Hepatocyte (in vitro differentiated cells): ENCODE results near the gene MDM4. TPM values are rescaled to one million over a fixed set of nuclear protein-coding genes. Genes with fewer than 3 reads are reported as not detected.

Source experiments
- DNase-seq: peaks from one replicate; pipeline ENCODE4 v3.0.0-alpha.2; 2016; ENCODE audit warnings: low spot score
- H2AFZ ChIP-seq: fragments of 200-600 bp; sonication (generic); 2 replicates; pipeline ENCODE4 v1.6.0; 2016; ENCODE audit warnings: antibody characterized with exemption, mild to moderate bottlenecking
- H3K27ac ChIP-seq: fragments of 200-600 bp; sonication (generic); 2 replicates; pipeline ENCODE4 v1.5.1; 2016; ENCODE audit warnings: mild to moderate bottlenecking
- H3K27me3 ChIP-seq: fragments of 200-600 bp; sonication (generic); 2 replicates; pipeline ENCODE4 v1.6.1; 2016
- H3K36me3 ChIP-seq: fragments of 200-600 bp; sonication (generic); replicated peaks from 2 replicates; pipeline ENCODE4 v1.5.1; 2016; ENCODE audit warnings: low read depth; ENCODE audit not compliant: insufficient read depth
- H3K4me1 ChIP-seq: fragments of 200-600 bp; sonication (generic); 2 replicates; pipeline ENCODE4 v1.5.1; 2016; ENCODE audit warnings: mild to moderate bottlenecking, moderate library complexity; ENCODE audit not compliant: insufficient read depth
- H3K4me2 ChIP-seq: fragments of 200-600 bp; sonication (generic); 2 replicates; pipeline ENCODE4 v1.6.0; 2016
- H3K4me3 ChIP-seq: fragments of 200-600 bp; sonication (generic); 2 replicates; pipeline ENCODE4 v1.5.1; 2016; ENCODE audit warnings: mild to moderate bottlenecking
- H3K79me2 ChIP-seq: fragments of 200-600 bp; sonication (generic); 2 replicates; pipeline ENCODE4 v1.6.0; 2017; ENCODE audit warnings: mild to moderate bottlenecking
- H3K9me2 ChIP-seq: fragments of 200-600 bp; sonication (generic); replicated peaks from 2 replicates; pipeline ENCODE4 v1.6.0; 2017; ENCODE audit warnings: mild to moderate bottlenecking; ENCODE audit not compliant: insufficient read depth
- H3K9me3 ChIP-seq: fragments of 200-600 bp; sonication (generic); 2 replicates; pipeline ENCODE4 v1.5.1; 2016; ENCODE audit warnings: low read depth, mild to moderate bottlenecking
- H4K20me1 ChIP-seq: fragments of 200-600 bp; sonication (generic); 2 replicates; pipeline ENCODE4 v1.6.0; 2016; ENCODE audit warnings: mild to moderate bottlenecking; ENCODE audit not compliant: insufficient read depth, poor library complexity, severe bottlenecking
- CTCF ChIP-seq: fragments of 200-600 bp; sonication (generic); IDR thresholded peaks from 2 replicates; pipeline ENCODE4 v1.5.1; 2016; ENCODE audit warnings: antibody characterized with exemption, mild to moderate bottlenecking; ENCODE audit not compliant: poor library complexity
- EZH2 ChIP-seq: fragments of 200-600 bp; sonication (generic); IDR thresholded peaks from 2 replicates; pipeline ENCODE4 v1.6.1; 2016; ENCODE audit warnings: antibody characterized with exemption, mild to moderate bottlenecking, borderline replicate concordance
- EZH2phosphoT487 ChIP-seq: fragments of 200-600 bp; sonication (generic); IDR thresholded peaks from one replicate; pipeline ENCODE4 v1.6.1; 2018; ENCODE audit warnings: antibody characterized with exemption, mild to moderate bottlenecking, low read depth, moderate library complexity; ENCODE audit not compliant: unreplicated experiment, severe bottlenecking
- WGBS: methylation state at CpG from one replicate; pipeline ENCODE4 v1.1.6; 2016; ENCODE audit warnings: low lambda C conversion rate; ENCODE audit errors: missing lambda C conversion rate; 5-methylcytosine and 5-hydroxymethylcytosine counted together
- polyA plus RNA-seq: library from polyadenylated mRNA; unstranded; fragments of >200 nt; fragmentation: Nextera tagmentation; extraction: Ambion mirVana; gene quantifications from 2 replicates; pipeline ENCODE4 v1.2.1, GENCODE V29; 2016
- total RNA-seq: library from RNA; depleted of rRNA; stranded (reverse); fragments of >200 nt; gene quantifications from 2 replicates; pipeline ENCODE4 v1.2.3, GENCODE V29; 2014

The MDM4 gene
- total and polyA plus RNA-seq, 2 experiments from 2014 or later, result 15.4 to 47.8 TPM

- H3K9me2 ChIP-seq, result no peaks in the 10 kb centered on the region
- H3K4me3 ChIP-seq, result no peak overlapping the region
- no peaks in the 10 kb centered on the region for H3K9me3 ChIP-seq
- H4K20me1 ChIP-seq, result no peaks in the 10 kb centered on the region
- TF ChIP-seq EZH2phosphoT487 (no peak), EZH2 (no peak), CTCF (no peak)
- WGBS, result 89% methylated on average over 2 of the region's 2 CpGs
- no peak overlapping the region for H2AFZ ChIP-seq
- H3K36me3 ChIP-seq, result peaks cover 12% of the 10 kb centered on the region
- H3K4me1 ChIP-seq, result no peaks in the 10 kb centered on the region
- no peak overlapping the region for H3K27ac ChIP-seq
- no peak for DNase-seq
- H3K27me3 ChIP-seq, result no peaks in the 10 kb centered on the region
- H3K4me2 ChIP-seq, result no peak overlapping the region
- H3K79me2 ChIP-seq, result peaks cover 3% of the 10 kb centered on the region
Measured at GRCh38 chr1:204541626-204542025, 25.4 kb downstream of the MDM4 start.

DNA sequence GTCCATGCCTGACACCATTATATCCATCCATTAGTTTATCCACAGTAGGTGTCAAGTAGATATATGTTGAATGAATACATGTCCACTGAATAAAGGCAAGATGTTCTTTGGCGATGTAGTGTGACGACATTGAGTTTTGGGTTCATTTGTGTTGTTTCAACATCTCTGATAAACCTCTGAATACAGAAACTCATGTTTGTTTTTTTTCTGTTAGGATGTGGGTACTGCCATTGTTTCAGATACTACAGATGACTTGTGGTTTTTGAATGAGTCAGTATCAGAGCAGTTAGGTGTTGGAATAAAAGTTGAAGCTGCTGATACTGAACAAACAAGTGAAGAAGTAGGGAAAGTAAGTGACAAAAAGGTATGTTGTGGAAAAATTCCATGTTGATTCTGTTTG is 28.1 kb downstream of the MDM4 start:
- no peaks in the 10 kb centered on the region for H4K20me1 ChIP-seq
- H3K27me3 ChIP-seq, result no peaks in the 10 kb centered on the region
- no peaks in the 10 kb centered on the region for H3K4me1 ChIP-seq
- H3K9me3 ChIP-seq, result no peaks in the 10 kb centered on the region
- H3K79me2 ChIP-seq, result peaks cover 3% of the 10 kb centered on the region
- no peak overlapping the region for H3K4me2 ChIP-seq
- H3K9me2 ChIP-seq, result no peaks in the 10 kb centered on the region
- no peak overlapping the region for H3K4me3 ChIP-seq
- TF ChIP-seq CTCF, result no peak
- no peak for TF ChIP-seq EZH2phosphoT487
- no peak for TF ChIP-seq EZH2
- peaks cover 8% of the 10 kb centered on the region for H3K36me3 ChIP-seq
- DNase-seq, result no peak
- H2AFZ ChIP-seq, result no peak overlapping the region
- 98% methylated on average over 2 of the region's 2 CpGs for WGBS
- no peak overlapping the region for H3K27ac ChIP-seq

- Histone ChIP-seq H3K4me2 (no peak overlapping the region), H3K79me2 (peaks cover 3% of the 10 kb centered on the region), H4K20me1 (no peaks in the 10 kb centered on the region), H3K4me3 (no peak overlapping the region), H3K9me2 (no peaks in the 10 kb centered on the region), H3K9me3 (no peaks in the 10 kb centered on the region), H3K27ac (no peak overlapping the region), H3K36me3 (peaks cover 8% of the 10 kb centered on the region), H3K27me3 (no peaks in the 10 kb centered on the region), H2AFZ (no peak overlapping the region), H3K4me1 (no peaks in the 10 kb centered on the region)
- no peak for TF ChIP-seq EZH2
- WGBS, result 99% methylated on average over 2 of the region's 2 CpGs
- DNase-seq, result no peak
Measured at GRCh38 chr1:204545202-204545601, 29.0 kb downstream of the MDM4 start.

GRCh38 chr1:204545881-204546280 is 29.7 kb downstream of the MDM4 start:
- Histone ChIP-seq H3K4me3 (no peak overlapping the region), H3K27me3 (no peaks in the 10 kb centered on the region), H2AFZ (no peak overlapping the region), H3K9me2 (no peaks in the 10 kb centered on the region), H3K36me3 (peaks cover 8% of the 10 kb centered on the region), H3K4me2 (no peak overlapping the region), H3K27ac (no peak overlapping the region), H3K79me2 (no peaks in the 10 kb centered on the region), H3K4me1 (no peaks in the 10 kb centered on the region), H4K20me1 (no peaks in the 10 kb centered on the region), H3K9me3 (no peaks in the 10 kb centered on the region)
- TF ChIP-seq EZH2phosphoT487 (no peak), CTCF (no peak), EZH2 (no peak)
- DNase-seq, result no peak
- 88% methylated on average over 2 of the region's 2 CpGs for WGBS
